HG03045 (cell line): ENCODE results near the gene RPS6KA5.
"Not testable (repeated sequence)": the region's sequence is repeated elsewhere in the genome, so short reads cannot be mapped to it uniquely, and the experiment has no call there.

Source experiments
- ATAC-seq: cut with Tn5 transposase; IDR thresholded peaks from one replicate; pipeline ENCODE4 v1.9.1; 2021; ENCODE audit warnings: mild to moderate bottlenecking, moderate library complexity; ENCODE audit not compliant: unreplicated experiment

The RPS6KA5 gene

DNA sequence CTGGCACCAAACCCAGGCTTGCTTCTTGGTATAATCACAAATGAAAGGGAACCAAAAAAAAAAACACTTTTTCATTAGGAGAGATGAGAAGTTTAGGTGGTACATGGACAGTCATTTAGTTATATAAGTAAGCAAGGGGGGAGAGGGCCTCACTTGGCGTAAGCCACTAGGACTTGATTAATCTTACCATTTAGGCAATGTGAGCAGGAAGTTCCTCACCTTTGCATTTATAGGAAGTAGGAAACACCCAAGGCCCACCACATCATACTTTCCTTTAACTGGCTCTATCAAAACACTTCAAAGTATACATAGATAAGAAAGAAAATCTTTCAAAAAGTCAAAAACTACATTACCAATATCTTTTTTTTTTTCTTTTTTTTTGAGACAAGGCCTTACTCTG lies 6.7 kb upstream of the RPS6KA5 start:
- no peak for ATAC-seq

DNA sequence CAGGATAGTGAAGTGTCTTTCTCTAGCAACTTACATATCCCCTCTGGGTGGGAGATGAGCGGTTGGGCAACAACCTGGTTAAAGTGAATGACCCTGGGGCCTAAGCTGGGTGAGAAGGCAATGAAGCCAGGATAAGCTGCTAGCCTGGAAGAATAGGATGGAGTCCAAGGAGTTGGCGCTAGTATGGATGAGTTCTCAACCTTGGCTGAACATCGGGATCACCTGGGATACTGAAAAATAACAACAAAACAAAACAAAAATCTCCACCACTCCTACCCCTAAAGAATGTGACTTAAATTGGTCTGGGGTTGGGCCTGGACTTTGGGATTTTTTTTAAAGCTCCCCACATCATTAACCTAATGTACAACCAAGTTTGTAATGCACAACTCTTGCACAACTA lies 4.8 kb upstream of the RPS6KA5 start:
- ATAC-seq: no peak

DNA sequence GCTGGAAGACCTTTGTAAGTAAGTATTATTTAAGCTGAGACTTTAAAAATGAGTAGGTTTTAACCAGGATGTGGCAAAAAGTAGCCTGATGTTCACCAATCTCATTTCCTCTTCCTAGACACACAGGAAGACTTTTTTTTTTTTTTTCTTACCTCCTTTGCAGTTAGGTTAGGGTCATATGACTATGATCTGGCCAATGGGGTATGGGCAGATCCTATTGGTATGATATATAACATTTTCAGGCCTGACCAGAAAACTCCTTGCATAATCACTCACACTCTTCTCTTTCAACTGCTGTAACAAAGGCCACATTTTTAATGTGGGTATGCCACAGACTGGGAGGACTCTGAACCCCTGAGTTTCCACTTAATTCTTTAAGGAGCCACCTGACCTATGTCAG lies 2.7 kb upstream of the RPS6KA5 start:
- ATAC-seq: no peak

DNA sequence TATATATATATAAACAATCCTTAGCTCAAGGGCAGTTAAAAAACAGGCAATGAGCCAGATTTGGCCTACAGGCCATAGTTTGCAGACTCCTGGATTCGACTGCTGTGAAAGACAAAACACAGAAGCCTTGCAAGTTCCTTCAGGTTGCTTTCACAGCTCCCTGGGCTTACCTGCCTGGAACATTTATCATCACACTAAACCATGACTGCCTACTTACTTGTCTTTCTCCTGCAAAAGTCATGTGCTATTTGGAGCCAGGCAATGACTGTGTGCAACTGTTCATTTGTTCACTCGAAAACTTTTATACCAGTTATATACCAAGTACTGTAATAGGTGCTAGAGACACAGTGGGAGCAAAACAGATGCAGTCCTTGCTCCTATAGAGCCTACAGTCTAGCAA lies 2.2 kb upstream of the RPS6KA5 start:
- ATAC-seq: no peak

DNA sequence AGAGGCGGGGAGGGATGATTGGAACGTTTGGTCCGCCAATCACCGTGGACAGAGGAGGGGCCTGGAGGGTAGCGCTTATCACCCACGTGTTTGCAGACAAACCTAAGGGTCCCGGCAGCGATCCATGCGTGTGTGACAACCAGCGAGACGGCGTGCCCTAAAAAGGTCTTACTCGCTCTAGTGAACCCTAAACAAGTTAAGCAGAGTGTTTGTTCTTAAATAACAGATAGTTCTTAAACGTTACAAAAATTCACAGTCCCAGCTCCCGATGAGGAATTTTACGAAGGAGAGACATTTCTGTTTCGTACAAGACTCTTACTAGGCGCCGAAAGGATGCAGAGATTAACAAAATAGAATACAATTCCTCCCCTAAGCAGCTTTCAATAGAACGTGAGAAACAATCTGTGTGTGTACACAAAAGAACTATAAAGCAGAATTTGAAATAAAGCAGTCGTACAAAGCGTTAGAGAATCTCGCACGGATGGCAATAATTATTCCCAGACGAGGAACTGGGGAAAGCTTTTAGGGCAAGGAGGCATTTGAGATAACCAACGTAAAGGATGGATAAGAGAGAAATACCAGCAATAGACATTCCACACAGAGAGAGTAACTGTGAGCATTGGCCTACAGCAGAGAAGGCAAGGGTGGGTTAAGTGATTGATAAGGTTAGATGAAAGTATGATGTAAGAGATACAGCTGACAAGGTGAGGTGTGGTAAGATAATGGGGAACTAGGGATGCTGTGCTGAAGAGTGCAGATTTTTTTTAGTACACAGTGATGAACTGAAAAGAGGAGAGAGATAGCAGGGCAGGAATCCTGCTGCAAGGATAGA lies 831 bp upstream of the RPS6KA5 start:
- no peak for ATAC-seq

DNA sequence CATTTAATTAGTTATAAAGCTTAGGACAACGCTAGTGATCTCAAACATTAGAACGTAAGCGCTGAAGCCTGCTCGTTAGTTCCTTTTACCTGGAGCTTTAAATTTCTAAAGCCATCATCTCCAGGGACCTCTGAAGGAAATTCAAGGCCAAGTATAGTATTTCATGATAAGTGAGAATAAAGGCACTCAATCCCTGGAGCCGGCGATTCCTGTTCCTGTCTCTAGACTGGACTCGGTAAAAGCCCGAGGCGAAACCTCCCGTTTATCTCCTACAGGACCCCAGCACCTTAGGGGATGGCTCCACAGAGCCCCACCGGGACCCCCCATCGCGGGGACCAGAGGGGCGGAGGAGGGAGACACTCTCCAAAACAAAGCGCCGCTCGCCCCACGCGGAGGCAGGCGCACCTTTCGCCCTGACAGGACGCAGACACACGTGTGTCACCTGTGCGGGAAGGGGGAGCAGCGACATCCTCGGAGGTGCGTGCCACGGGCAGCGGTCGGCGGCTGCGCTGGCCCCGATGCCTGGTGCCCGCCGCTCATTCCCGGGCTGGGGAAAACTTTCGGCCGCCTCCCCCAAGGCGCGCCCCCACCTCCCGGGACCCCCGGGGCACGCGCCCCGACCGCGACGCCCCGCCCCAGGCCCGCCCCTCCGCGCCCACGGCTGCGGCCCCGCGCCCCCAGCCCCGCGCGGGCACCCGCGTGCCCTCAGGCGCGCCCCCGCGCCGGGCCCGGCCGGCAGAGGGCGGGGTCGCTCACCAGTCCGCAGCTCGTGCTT lies 678 bp downstream of the RPS6KA5 start:
- ATAC-seq: peak; percentile 30

DNA sequence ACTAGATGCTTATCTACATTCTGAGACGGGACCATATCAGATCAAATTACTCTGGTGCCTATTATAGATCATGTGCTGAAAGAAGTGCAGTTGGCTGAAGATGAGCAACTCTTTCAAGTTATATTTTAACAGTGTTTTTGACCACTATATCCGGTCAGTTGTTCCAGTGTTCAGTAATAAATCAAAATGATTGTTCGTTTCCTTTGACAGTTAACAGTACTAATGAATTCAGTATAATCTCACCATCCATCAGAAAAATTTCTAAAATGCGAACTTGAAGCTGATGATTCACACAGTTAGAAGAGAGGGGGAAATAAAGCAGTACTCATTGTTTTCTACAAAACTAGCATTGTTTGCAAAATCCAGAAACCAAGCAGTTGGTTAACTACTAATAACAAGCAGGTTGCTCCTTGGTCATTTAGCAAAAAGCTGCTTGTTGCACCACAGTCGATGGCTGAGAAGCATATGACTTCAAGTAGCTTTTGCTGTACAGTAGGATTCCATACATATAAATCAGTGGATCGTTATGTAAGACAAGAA lies 2.3 kb downstream of the RPS6KA5 start:
- ATAC-seq: no peak

DNA sequence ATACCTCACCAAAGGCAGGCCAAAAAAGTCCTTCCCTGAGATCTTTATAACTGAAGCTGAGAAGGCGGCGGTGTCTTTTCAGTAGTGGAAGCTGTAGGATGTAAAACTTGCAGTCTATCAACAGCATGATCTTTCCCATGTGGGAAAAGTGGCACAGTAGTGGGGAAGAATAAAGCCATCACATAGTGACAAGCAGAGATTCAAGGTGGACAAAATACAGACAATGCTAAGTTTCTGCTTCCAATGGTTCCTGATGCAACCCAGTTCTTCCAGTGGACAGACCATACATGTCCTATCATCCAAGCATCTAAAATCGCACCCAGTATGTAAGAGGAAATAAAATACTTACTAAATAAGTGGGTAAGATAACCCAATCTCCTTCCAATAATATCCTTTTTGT lies 4.1 kb downstream of the RPS6KA5 start:
- no peak for ATAC-seq

DNA sequence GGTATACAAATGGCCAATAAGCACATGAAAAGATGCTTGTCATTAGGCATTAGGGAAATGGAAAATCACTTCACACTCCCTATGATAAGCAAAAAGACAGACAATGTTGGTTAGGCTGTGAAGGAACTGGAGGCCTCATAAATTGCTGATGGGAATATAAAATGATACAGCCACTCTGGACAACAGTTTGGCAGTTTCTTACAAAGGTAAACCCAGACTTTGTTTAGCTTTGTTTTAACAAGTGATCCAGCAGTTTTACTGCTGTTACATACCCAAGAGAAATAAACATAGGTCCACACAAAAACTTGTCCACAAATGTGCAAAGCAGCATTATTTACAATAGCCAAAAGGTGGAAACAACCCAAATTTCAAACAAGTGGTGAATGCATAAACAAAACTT lies 5.4 kb downstream of the RPS6KA5 start:
- ATAC-seq: no peak

DNA sequence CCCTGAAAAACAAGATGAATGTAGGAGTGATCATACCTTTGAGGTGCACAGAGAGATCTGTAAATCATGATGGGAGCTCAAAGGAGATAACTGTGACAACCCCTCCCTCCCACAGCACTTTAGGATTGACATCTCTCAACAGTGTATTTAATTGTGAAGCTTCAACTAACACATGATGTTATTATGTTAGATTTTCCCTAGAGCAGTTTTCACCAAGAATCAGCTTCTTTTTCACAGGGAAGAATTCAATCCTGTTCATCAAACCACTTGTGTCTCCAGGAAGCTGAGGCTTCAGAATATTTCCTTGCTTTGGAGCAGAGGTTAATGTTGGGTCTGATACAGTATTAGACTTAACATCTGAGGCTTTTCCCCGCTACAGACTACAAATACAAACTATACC lies 11.8 kb downstream of the RPS6KA5 start:
- no peak for ATAC-seq

DNA sequence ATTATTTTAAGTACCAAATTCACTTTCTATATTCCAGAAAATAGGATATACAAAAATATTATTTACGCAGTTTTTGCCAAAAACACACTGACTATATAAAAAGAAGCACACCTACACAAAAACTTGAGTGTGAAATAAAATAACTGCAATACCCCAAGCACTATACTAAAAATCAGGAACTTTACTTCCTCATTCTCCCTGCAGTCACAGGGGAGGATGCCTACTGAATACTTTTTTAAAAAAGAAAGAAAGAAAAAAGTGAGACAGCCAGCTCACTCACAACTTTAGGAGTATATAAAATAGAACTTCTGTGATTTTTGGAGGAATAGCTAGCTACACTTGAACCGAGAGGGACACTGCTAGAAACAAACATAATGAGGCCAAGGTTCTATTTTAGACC lies 12.2 kb downstream of the RPS6KA5 start:
- no peak for ATAC-seq

DNA sequence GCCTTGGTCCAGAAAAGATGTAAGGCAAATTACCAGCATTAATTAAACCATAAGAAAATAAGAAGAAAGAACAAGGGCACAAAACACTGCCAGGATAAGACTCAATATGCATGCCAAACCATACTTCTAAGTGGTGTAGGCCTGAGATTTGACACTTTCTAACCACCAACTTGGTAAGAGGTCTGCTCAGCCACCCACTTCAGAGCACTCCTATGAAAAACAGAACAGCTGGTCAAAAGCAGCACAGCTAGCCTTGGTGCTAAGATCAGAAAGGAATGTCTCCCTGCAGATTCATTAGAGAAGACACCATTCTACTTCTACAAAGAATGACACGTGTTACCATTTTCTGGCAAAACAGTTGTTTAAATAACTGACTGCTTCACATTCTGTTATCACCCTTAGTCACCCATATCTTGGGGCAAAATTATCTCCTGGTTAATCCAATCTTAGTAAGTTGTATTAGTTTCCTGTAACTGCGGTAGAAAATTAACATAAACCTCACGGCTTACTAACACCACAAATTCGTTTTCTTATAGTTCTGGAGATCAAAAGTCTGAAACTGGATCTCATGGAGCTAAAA lies 13.2 kb downstream of the RPS6KA5 start:
- no peak for ATAC-seq

DNA sequence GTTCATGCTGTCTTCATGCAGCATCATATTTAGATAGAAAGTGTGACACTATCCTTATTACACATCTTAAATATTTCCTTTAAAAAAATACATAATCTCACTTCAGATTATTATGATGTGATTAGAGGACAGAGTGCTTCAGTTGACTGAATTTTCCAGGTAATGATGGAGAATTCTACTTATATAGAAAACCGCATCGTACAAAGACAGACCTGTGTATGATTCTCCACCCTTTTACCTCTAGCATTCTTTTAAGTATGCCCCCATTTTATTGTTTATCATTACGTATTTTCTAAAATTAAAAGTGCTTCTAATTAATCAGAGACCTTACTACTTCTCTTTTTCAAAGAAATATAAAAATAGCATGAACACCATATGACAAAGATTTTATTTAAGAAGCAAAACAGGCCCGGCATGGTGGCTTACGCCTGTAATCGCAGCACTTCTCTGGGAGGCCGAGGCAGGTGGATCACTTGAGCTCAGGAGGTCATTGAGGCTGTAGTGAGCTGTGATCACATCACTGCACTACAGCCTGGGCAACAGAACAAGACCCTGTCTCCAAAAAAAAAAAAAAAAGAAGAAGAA lies 13.9 kb downstream of the RPS6KA5 start:
- no peak for ATAC-seq

DNA sequence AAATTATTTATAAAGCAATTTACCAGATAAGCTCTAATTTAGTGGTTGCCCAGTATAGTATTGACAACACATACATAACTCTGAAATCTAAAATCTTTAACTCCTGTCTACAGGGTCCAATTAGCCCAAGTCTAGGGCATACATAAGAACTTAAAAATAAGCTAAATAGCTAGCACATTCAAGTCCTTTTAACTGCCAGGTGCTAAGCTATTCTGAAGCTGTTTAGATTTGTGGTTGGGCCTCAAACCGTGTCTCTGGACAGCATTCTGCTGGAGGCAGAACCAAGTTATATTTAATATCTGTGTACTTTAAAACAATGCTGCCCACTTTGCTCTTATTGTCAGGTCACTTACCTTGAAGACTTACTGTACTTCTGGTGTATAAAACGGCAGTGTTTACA lies 19.0 kb downstream of the RPS6KA5 start:
- no peak for ATAC-seq

DNA sequence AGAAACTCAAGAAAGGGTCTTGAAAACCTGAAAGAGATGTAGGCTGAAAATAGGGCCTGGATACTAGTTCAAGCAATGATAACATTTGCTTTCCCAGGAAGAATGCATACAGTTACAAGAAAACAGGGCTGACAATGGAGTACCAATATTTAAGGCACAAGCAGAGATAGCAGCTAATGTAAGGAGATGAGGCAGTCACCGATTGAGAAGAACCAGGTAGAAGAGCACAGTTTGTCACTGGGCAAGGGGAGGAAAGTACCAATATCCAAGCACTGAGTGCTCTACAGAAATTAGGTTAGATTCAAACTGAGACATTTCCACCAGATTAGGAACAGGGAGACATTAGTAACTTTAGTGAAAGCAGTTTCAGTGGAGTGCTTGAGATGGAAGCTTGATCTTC lies 19.9 kb downstream of the RPS6KA5 start:
- ATAC-seq: no peak

DNA sequence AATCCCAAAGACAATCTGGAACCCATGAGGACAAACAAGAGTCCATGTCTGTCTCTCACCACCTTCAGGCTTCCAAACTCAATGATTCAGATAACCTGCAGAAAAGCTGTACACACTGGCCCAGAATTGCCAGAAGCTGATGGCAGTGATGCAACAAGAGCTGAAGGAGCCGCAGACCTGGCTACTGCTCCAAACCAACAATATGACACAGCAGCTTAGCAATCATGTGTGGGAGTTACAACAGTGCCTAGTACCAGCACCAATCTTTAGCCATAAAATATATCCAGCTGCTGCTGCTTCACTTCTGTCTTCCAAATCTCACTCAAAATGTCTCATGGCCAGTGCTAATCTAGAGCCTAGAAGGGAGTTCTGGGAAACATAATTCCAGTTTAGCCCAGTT lies 22.0 kb downstream of the RPS6KA5 start:
- no peak for ATAC-seq

DNA sequence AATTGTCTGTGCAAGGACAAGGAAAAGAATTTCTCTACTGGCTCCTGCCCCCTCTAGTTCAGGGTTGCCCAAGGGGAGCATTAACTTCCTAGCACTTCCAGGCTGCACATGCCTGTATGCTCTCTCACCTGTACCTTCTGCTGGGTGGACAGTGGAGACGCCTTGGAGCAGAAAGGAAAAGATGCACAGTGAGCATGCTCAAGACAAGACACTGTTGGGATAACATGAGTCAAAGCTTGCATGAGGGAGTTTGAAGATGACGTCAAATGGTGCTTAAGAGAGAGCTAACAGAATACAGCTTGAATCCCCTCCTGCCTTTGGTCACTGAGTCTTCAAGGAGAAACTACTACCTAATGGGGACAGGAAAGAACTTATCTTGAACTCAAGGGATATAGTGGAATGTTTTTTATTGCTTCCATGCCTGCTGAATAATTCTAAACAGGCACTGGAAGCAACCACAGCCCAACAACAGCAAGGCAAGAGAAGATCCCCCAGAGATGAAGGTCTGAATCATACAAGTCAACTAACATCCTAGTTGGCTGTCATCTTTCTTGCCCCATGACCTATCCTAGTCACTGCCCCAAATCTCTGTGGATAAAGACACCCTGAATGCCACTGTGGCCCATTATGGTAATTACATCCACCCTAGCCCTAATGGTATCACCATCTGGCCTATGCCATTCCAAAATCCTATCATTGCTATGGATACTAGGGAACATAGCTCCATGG lies 23.5 kb downstream of the RPS6KA5 start:
- no peak for ATAC-seq

DNA sequence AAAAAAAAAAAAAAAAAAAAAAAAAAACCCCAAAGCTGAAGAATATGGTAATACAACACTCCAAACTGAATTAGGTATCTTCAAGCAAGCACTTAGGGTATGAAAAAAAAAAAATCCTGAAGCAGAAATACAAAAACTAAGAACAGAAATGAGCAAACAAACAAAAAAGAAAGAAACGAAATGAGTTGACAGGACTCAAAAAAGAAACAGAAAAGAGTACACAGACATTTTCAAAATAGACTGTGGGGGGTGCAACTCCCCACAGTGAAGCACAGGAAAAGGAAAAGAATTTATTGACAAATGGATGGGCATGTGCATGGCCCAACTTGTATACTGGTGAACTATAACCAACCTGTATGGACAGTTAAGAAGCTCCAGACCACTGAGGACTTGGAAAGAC lies 24.6 kb downstream of the RPS6KA5 start:
- ATAC-seq: peak; percentile 58

DNA sequence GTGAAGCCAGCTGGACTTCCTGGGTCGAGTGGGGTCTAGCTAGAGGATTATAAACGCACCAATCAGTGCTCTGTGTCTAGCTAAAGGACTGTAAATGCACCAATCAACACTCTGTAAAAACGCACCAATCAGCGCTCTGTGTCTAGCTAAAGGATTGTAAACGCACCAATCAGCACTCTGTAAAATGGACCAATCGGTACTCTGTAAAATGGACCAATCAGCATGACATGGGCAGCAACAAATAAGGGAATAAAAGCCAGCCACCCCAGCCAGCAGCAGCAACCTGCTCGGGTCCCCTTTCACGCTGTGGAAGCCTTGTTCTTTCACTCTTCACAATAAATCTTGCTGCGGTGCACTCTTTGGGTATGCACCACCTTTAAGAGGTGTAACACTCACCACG lies 26.1 kb downstream of the RPS6KA5 start:
- ATAC-seq: not testable (repeated sequence)

DNA sequence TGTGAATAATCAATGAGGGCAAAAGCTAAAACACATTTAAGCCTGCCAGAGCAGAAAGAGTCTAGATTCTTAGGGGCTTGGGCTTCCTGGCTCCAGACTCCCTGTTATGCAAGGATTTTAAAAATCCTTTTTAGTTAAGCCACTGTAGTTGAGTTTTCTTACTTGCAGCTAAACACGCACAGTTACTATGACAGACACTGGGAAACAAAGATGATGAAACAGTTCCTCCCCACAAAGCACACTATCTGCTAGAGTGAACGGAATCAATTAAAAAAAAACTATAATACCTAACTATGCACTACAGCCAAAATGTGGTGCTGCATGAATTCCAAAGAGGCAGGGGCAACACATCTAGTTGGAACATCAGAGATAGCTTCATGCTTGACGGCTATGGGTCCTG lies 28.2 kb downstream of the RPS6KA5 start:
- no peak for ATAC-seq

DNA sequence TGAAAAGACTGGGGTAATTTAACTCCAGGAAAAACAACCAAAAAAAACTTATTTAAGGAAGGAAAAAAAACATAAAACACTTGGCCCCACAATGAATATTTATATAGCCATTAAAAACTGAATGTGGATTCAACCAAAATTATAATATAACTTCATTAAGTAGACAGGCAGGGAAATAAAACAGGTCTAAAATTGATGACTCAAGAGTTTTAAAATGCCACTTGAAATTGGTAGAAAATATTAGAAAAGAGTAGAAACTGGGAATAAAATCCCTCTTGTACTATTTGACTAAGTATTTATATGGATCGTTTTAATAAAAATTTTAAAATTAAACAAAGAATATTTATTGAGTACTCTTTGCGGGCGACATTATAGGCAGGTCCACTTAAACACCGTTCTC lies 28.8 kb downstream of the RPS6KA5 start:
- ATAC-seq: no peak
